AG04450 (cell line): ENCODE measurements around the gene WNT6. TPM values are rescaled to one million over a fixed set of nuclear protein-coding genes. Genes with fewer than 3 reads are reported as not detected.

Experiments used
- CTCF ChIA-PET: fragments of 300-600, 350-600 bp; formaldehyde crosslinking; extraction: SDS; loops from one replicate; lab custom pipeline; 2022; ENCODE audit warnings: antibody characterized with exemption, inconsistent platforms; lab: Charles Lee
- POLR2A ChIA-PET: fragments of 350-600 bp; formaldehyde crosslinking; extraction: SDS; loops from one replicate; lab custom pipeline; 2021; ENCODE audit warnings: antibody characterized with exemption, inconsistent platforms; lab: Yijun Ruan, JAX
- DNase-seq: peaks from one replicate; pipeline ENCODE4 v3.0.0-alpha.2; 2011; ENCODE audit warnings: low read depth, low spot score
- H3K27ac ChIP-seq: one replicate; pipeline ENCODE4 v1.5.1; 2012; ENCODE audit warnings: low read depth, low read length, control low read depth
- H3K27me3 ChIP-seq: one replicate; pipeline ENCODE4 v1.6.0; 2012; ENCODE audit warnings: low read length; ENCODE audit not compliant: control insufficient read depth, insufficient read depth
- H3K4me3 ChIP-seq: 2 replicates; pipeline ENCODE4 v1.5.1; 2011; ENCODE audit warnings: mild to moderate bottlenecking, low read depth, low read length, control low read depth
- H3K9me3 ChIP-seq: 2 replicates; pipeline ENCODE4 v1.5.1; 2012; ENCODE audit warnings: low read length; ENCODE audit not compliant: control insufficient read depth, insufficient read depth
- CTCF ChIP-seq: IDR thresholded peaks from 2 replicates; pipeline ENCODE4 v1.5.1; 2011; ENCODE audit warnings: low read depth, low read length, control low read depth, inconsistent platforms
- polyA plus RNA-seq: library from polyadenylated mRNA; depleted of rRNA; stranded (reverse); fragments of >200 nt; gene quantifications from 2 replicates; pipeline ENCODE4 v1.2.3, GENCODE V29; 2011

Gene WNT6
- polyA plus RNA-seq, 1 experiment, result not detected

- no peaks in the 10 kb centered on the region for H3K9me3 ChIP-seq
- H3K27ac ChIP-seq, result no peak overlapping the region
- CTCF ChIA-PET, result interaction anchor here (1.2 kb wide), 1 partner anchor 15 kb away, joined by 3 read pairs; no protein-coding TSS in a partner anchor
- POLR2A ChIA-PET, result no interaction called here
- no peak for DNase-seq
- no peak overlapping the region for H3K4me3 ChIP-seq
- TF ChIP-seq CTCF, result no peak
- peaks cover 39% of the 10 kb centered on the region for H3K27me3 ChIP-seq
These were observed 27.1 kb upstream of the WNT6 start for GRCh38 chr2:218832520-218832919.

- no peak for DNase-seq
- POLR2A ChIA-PET, result no interaction called here
- no peak for TF ChIP-seq CTCF
- peaks cover 42% of the 10 kb centered on the region for H3K27me3 ChIP-seq
- CTCF ChIA-PET, result interaction anchor here (0.9 to 2.1 kb wide), 2 partner anchors 14 to 146 kb away, joined by 4 to 5 read pairs; no protein-coding TSS in a partner anchor
- no peak overlapping the region for H3K4me3 ChIP-seq
- no peak overlapping the region for H3K27ac ChIP-seq
- no peaks in the 10 kb centered on the region for H3K9me3 ChIP-seq
These were observed 26.5 kb upstream of the WNT6 start for GRCh38 chr2:218833023-218833609.

GRCh38 chr2:218834685-218835084 is 24.9 kb upstream of the WNT6 start:
- ChIA-PET CTCF (interaction anchor here (2.1 to 2.9 kb wide), 2 partner anchors 13 to 147 kb away, joined by 5 to 8 read pairs; no protein-coding TSS in a partner anchor), POLR2A (no interaction called here)
- no peak for DNase-seq
- no peak overlapping the region for H3K4me3 ChIP-seq
- no peak overlapping the region for H3K27ac ChIP-seq
- no peaks in the 10 kb centered on the region for H3K9me3 ChIP-seq
- TF ChIP-seq CTCF, result no peak
- H3K27me3 ChIP-seq, result peaks cover 33% of the 10 kb centered on the region

GRCh38 chr2:218837495-218837894 is 22.1 kb upstream of the WNT6 start:
- Histone ChIP-seq H3K27ac (no peak overlapping the region), H3K9me3 (no peaks in the 10 kb centered on the region), H3K27me3 (peaks cover 19% of the 10 kb centered on the region), H3K4me3 (no peak overlapping the region)
- no peak for DNase-seq
- ChIA-PET POLR2A (no interaction called here), CTCF (interaction anchor here (0.6 to 1.5 kb wide), 4 partner anchors 10 to 127 kb away, joined by 3 to 5 read pairs (median 4); no protein-coding TSS in a partner anchor)
- TF ChIP-seq CTCF, result no peak

GRCh38 chr2:218839430-218839829 is 20.2 kb upstream of the WNT6 start:
- CTCF ChIA-PET, result interaction anchor here (1.1 kb wide), 1 partner anchor 8 kb away, joined by 7 read pairs; no protein-coding TSS in a partner anchor
- TF ChIP-seq CTCF, result no peak
- no peaks in the 10 kb centered on the region for H3K9me3 ChIP-seq
- no peak overlapping the region for H3K4me3 ChIP-seq
- no peak for DNase-seq
- H3K27me3 ChIP-seq, result peaks cover 11% of the 10 kb centered on the region
- no peak overlapping the region for H3K27ac ChIP-seq
- POLR2A ChIA-PET, result interaction anchor here (1.1 kb wide), 1 partner anchor 33 kb away, joined by 9 read pairs; no protein-coding TSS in a partner anchor
